IPS-18c (cell line): Measurements from ENCODE around the gene VPS11.
"Not testable (repeated sequence)": the region's sequence is repeated elsewhere in the genome, so short reads cannot be mapped to it uniquely, and the experiment has no call there.

Experiments used
- H3K4me3 ChIP-seq: 2 replicates; pipeline ENCODE4 v1.7.0; 2013; ENCODE audit warnings: low read depth, mild to moderate bottlenecking, low read length, moderate library complexity; ENCODE audit not compliant: insufficient read depth
- H3K9me3 ChIP-seq: one replicate; pipeline ENCODE4 v1.6.1; 2013; ENCODE audit warnings: mild to moderate bottlenecking, low read length, moderate library complexity; ENCODE audit not compliant: control insufficient read depth, insufficient read depth

VPS11 gene

GRCh38 chr11:119030329-119031047, 37.1 kb upstream of the VPS11 start, which contains the start of gene SLC37A4:
Gene SLC37A4, minus strand, starts transcription at chr11:119030877.
- no peaks in the 10 kb centered on the region for H3K9me3 ChIP-seq

GRCh38 chr11:119031912-119032280, 35.7 kb upstream of the VPS11 start:
- Histone ChIP-seq H3K4me3 (no peak overlapping the region), H3K9me3 (no peaks in the 10 kb centered on the region)

More at GRCh38 chr11:119030329-119031047, 37.1 kb upstream of the VPS11 start, which contains the start of gene SLC37A4:
- peak within 1 kb of the TSS; percentile 90 for H3K4me3 ChIP-seq

GRCh38 chr11:119033421-119033820, 34.2 kb upstream of the VPS11 start:
- not testable (repeated sequence) for H3K9me3 ChIP-seq, H3K4me3 ChIP-seq

- H3K9me3 ChIP-seq: no peaks in the 10 kb centered on the region
- no peak overlapping the region for H3K4me3 ChIP-seq
Measured at GRCh38 chr11:119034813-119035212, 32.8 kb upstream of the VPS11 start.

- Histone ChIP-seq H3K4me3 (no peak overlapping the region), H3K9me3 (peaks cover 2% of the 10 kb centered on the region)
Measured at GRCh38 chr11:119038884-119039283, 28.7 kb upstream of the VPS11 start.

GRCh38 chr11:119039471-119039870, 28.1 kb upstream of the VPS11 start:
- H3K9me3 ChIP-seq, H3K4me3 ChIP-seq: not testable (repeated sequence)

- Histone ChIP-seq H3K4me3 (no peak overlapping the region), H3K9me3 (peaks cover 2% of the 10 kb centered on the region)
Measured at GRCh38 chr11:119041821-119042514, 25.6 kb upstream of the VPS11 start.

GRCh38 chr11:119042927-119043326, 24.7 kb upstream of the VPS11 start:
- Histone ChIP-seq H3K9me3 (peaks cover 2% of the 10 kb centered on the region), H3K4me3 (no peak overlapping the region)

- Histone ChIP-seq H3K9me3 (peaks cover 4% of the 10 kb centered on the region), H3K4me3 (no peak overlapping the region)
Measured at GRCh38 chr11:119044708-119045107, 22.9 kb upstream of the VPS11 start.

- H3K9me3 ChIP-seq: peaks cover 4% of the 10 kb centered on the region
- no peak overlapping the region for H3K4me3 ChIP-seq
Measured at GRCh38 chr11:119046489-119046888, 21.1 kb upstream of the VPS11 start.

GRCh38 chr11:119047205-119047604, 20.4 kb upstream of the VPS11 start:
- H3K9me3 ChIP-seq: peaks cover 4% of the 10 kb centered on the region
- H3K4me3 ChIP-seq: no peak overlapping the region

- no peak overlapping the region for H3K4me3 ChIP-seq
Measured at GRCh38 chr11:119048644-119049043, 19.0 kb upstream of the VPS11 start.

GRCh38 chr11:119049081-119049480, 18.5 kb upstream of the VPS11 start:
- Histone ChIP-seq H3K4me3 (no peak overlapping the region), H3K9me3 (peaks cover 4% of the 10 kb centered on the region)

More at GRCh38 chr11:119048644-119049043, 19.0 kb upstream of the VPS11 start:
- H3K9me3 ChIP-seq: peaks cover 6% of the 10 kb centered on the region

GRCh38 chr11:119051440-119052162, 16.0 kb upstream of the VPS11 start:
- H3K9me3 ChIP-seq: peaks cover 4% of the 10 kb centered on the region
- no peak overlapping the region for H3K4me3 ChIP-seq

GRCh38 chr11:119052163-119052814, 15.3 kb upstream of the VPS11 start:
- Histone ChIP-seq H3K9me3 (peaks cover 4% of the 10 kb centered on the region), H3K4me3 (no peak overlapping the region)

GRCh38 chr11:119054418-119054817, 13.2 kb upstream of the VPS11 start:
- Histone ChIP-seq H3K9me3 (peaks cover 2% of the 10 kb centered on the region), H3K4me3 (no peak overlapping the region)

- H3K4me3 ChIP-seq: peak overlapping the region; percentile 91
- peaks cover 2% of the 10 kb centered on the region for H3K9me3 ChIP-seq
Measured at GRCh38 chr11:119055901-119056300, 11.7 kb upstream of the VPS11 start.
